Smooth muscle cell (in vitro differentiated cells): ENCODE results near the gene AGMO. TPM values are rescaled to one million over a fixed set of nuclear protein-coding genes. Genes with fewer than 3 reads are reported as not detected.

Experiments
- DNase-seq: peaks from one replicate; lab custom pipeline; 2025; ENCODE audit not compliant: unreplicated experiment; lab: John Stamatoyannopoulos, UW
- H2AFZ ChIP-seq: fragments of 200-600 bp; sonication (generic); 2 replicates; pipeline ENCODE4 v1.6.0; 2016; ENCODE audit warnings: antibody characterized with exemption, low read depth, mild to moderate bottlenecking
- H3F3A ChIP-seq: fragments of 200-600 bp; sonication (generic); 2 replicates; pipeline ENCODE4 v1.6.0; 2017; ENCODE audit warnings: antibody characterized with exemption, low read depth
- H3K27ac ChIP-seq: fragments of 200-600 bp; sonication (generic); 2 replicates; pipeline ENCODE4 v1.5.1; 2016; ENCODE audit warnings: low read depth, mild to moderate bottlenecking
- H3K27me3 ChIP-seq: fragments of 200-600 bp; sonication (generic); 2 replicates; pipeline ENCODE4 v1.6.1; 2016; ENCODE audit warnings: low read depth, mild to moderate bottlenecking
- H3K36me3 ChIP-seq: fragments of 200-600 bp; sonication (generic); 2 replicates; pipeline ENCODE4 v1.5.1; 2016; ENCODE audit warnings: low read depth
- H3K4me1 ChIP-seq: fragments of 200-600 bp; sonication (generic); 2 replicates; pipeline ENCODE4 v1.5.1; 2016; ENCODE audit warnings: low read depth
- H3K4me2 ChIP-seq: fragments of 200-600 bp; sonication (generic); 2 replicates; pipeline ENCODE4 v1.6.0; 2016; ENCODE audit warnings: mild to moderate bottlenecking
- H3K4me3 ChIP-seq: fragments of 200-600 bp; sonication (generic); 2 replicates; pipeline ENCODE4 v1.5.1; 2016; ENCODE audit warnings: mild to moderate bottlenecking
- H3K79me2 ChIP-seq: fragments of 200-600 bp; sonication (generic); 2 replicates; pipeline ENCODE4 v1.6.0; 2016; ENCODE audit warnings: low read depth, mild to moderate bottlenecking
- H3K9ac ChIP-seq: fragments of 200-600 bp; sonication (generic); 2 replicates; pipeline ENCODE4 v1.6.0; 2016; ENCODE audit warnings: low read depth
- H3K9me3 ChIP-seq: fragments of 200-600 bp; sonication (generic); replicated peaks from 2 replicates; pipeline ENCODE4 v1.5.1; 2016; ENCODE audit warnings: low read depth
- H4K20me1 ChIP-seq: fragments of 200-600 bp; sonication (generic); 2 replicates; pipeline ENCODE4 v1.6.0; 2016; ENCODE audit warnings: low read depth
- CTCF ChIP-seq: fragments of 200-600 bp; sonication (generic); IDR thresholded peaks from 2 replicates; pipeline ENCODE4 v1.5.1; 2017; ENCODE audit warnings: borderline replicate concordance, mild to moderate bottlenecking, antibody characterized with exemption; ENCODE audit not compliant: insufficient read depth, poor library complexity, severe bottlenecking
- WGBS: methylation state at CpG from one replicate; pipeline ENCODE4 v1.1.7; 2016; ENCODE audit warnings: low lambda C conversion rate; 5-methylcytosine and 5-hydroxymethylcytosine counted together
- polyA plus RNA-seq: library from polyadenylated mRNA; unstranded; fragments of >200 nt; fragmentation: Nextera tagmentation; extraction: Ambion mirVana; gene quantifications from 2 replicates; pipeline ENCODE4 v1.2.1, GENCODE V29; 2016
- total RNA-seq: library from RNA; depleted of rRNA; stranded (reverse); fragments of >200 nt; gene quantifications from 2 replicates; pipeline ENCODE4 v1.2.3, GENCODE V29; 2014

AGMO gene
- total and polyA plus RNA-seq, 2 experiments from 2014 or later, result 0.27 to 0.50 TPM

- no peaks in the 10 kb centered on the region for H4K20me1 ChIP-seq
- no peak overlapping the region for H3K4me3 ChIP-seq
- no peak overlapping the region for H3K27ac ChIP-seq
- TF ChIP-seq CTCF, result no peak
- no peaks in the 10 kb centered on the region for H3K27me3 ChIP-seq
- H3K36me3 ChIP-seq, result no peaks in the 10 kb centered on the region
- 67% methylated on average over 1 of the region's 1 CpG for WGBS
- H3K9ac ChIP-seq, result no peak overlapping the region
- no peak overlapping the region for H3K4me2 ChIP-seq
- no peaks in the 10 kb centered on the region for H3K4me1 ChIP-seq
- no peaks in the 10 kb centered on the region for H3K9me3 ChIP-seq
- no peak for DNase-seq
- no peaks in the 10 kb centered on the region for H3K79me2 ChIP-seq
- H3F3A ChIP-seq, result no peaks in the 10 kb centered on the region
- no peak overlapping the region for H2AFZ ChIP-seq
These were observed 251.9 kb downstream of the AGMO start for GRCh38 chr7:15309872-15310271.

GRCh38 chr7:15308821-15309220 lies 253.0 kb downstream of the AGMO start:
- DNase-seq, result no peak
- Histone ChIP-seq H3K9ac (no peak overlapping the region), H3K79me2 (no peaks in the 10 kb centered on the region), H4K20me1 (no peaks in the 10 kb centered on the region), H2AFZ (no peak overlapping the region), H3K9me3 (no peaks in the 10 kb centered on the region), H3F3A (no peaks in the 10 kb centered on the region), H3K4me2 (no peak overlapping the region), H3K27ac (no peak overlapping the region), H3K4me3 (no peak overlapping the region), H3K36me3 (no peaks in the 10 kb centered on the region), H3K27me3 (no peaks in the 10 kb centered on the region), H3K4me1 (no peaks in the 10 kb centered on the region)
- no peak for TF ChIP-seq CTCF
- 91% methylated on average over 3 of the region's 3 CpGs for WGBS

GRCh38 chr7:15306296-15306695 lies 255.5 kb downstream of the AGMO start:
- Histone ChIP-seq H3K27ac (no peak overlapping the region), H3K4me1 (no peaks in the 10 kb centered on the region), H3K4me3 (no peak overlapping the region), H3K9me3 (no peaks in the 10 kb centered on the region), H3K36me3 (no peaks in the 10 kb centered on the region), H3F3A (no peaks in the 10 kb centered on the region), H2AFZ (no peak overlapping the region), H3K79me2 (no peaks in the 10 kb centered on the region), H4K20me1 (no peaks in the 10 kb centered on the region), H3K4me2 (no peak overlapping the region), H3K9ac (no peak overlapping the region), H3K27me3 (no peaks in the 10 kb centered on the region)
- no peak for TF ChIP-seq CTCF
- no peak for DNase-seq

GRCh38 chr7:15305002-15305600 lies 256.7 kb downstream of the AGMO start:
- H3K4me1 ChIP-seq, result no peaks in the 10 kb centered on the region
- no peak overlapping the region for H3K9ac ChIP-seq
- H3K79me2 ChIP-seq, result no peaks in the 10 kb centered on the region
- no peaks in the 10 kb centered on the region for H3F3A ChIP-seq
- H3K4me2 ChIP-seq, result no peak overlapping the region
- H3K36me3 ChIP-seq, result no peaks in the 10 kb centered on the region
- no peak overlapping the region for H3K27ac ChIP-seq
- no peak overlapping the region for H3K4me3 ChIP-seq
- H3K27me3 ChIP-seq, result no peaks in the 10 kb centered on the region
- H4K20me1 ChIP-seq, result no peaks in the 10 kb centered on the region
- WGBS, result 52% methylated on average over 2 of the region's 2 CpGs
- DNase-seq, result no peak
- no peak overlapping the region for H2AFZ ChIP-seq
- peak; percentile 80 for TF ChIP-seq CTCF
- no peaks in the 10 kb centered on the region for H3K9me3 ChIP-seq
